Skin of body (tissue), 2 donors: ENCODE data around the gene SLC22A5. TPM values are rescaled to one million over a fixed set of nuclear protein-coding genes. Genes with fewer than 3 reads are reported as not detected.

Experiments used
- small RNA-seq: library from RNA; depleted of rRNA; stranded (forward); fragments of <200 nt; gene quantifications from one replicate; pipeline ENCODE3, GENCODE V24; 2014; ENCODE audit warnings: low replicate concordance
- total RNA-seq: library from RNA; depleted of rRNA; stranded (reverse); fragments of >200 nt; gene quantifications from one replicate; pipeline ENCODE4 v1.2.3, GENCODE V29; 2014

Gene SLC22A5
- total RNA-seq, 1 donor from 2014 or later = 6.1 TPM

Small RNA genes within 50 kb of the gene (small RNA-seq; reads per million reads assigned to genes)
- not detected for gene MIR3936

Other genes starting within 250 kb of the SLC22A5 start
- 88.9 TPM for gene P4HA2, start 141.9 kb upstream of the SLC22A5 start, total RNA-seq
- 20.6 TPM for gene PDLIM4, start 112.0 kb upstream of the SLC22A5 start, total RNA-seq
- 2.6 TPM for gene SLC22A4, start 75.3 kb upstream of the SLC22A5 start, total RNA-seq
- gene IRF1, start 121.1 kb downstream of the SLC22A5 start, total RNA-seq = 11.0 TPM
- gene IL5, start 173.8 kb downstream of the SLC22A5 start, total RNA-seq = not detected
- 30.8 TPM for gene RAD50, start 187.3 kb downstream of the SLC22A5 start, total RNA-seq